Measurements from ENCODE around the gene FOSL1.
A peak's percentile ranks its signal among the peaks of the same experiment; 100 is the strongest.

The FOSL1 gene

GRCh38 chr11:65864706-65865471, 35.3 kb downstream of the FOSL1 start:
- DNase-seq (ENCODE audit: insufficient read length) (no peak), FAIRE-seq (no peak)
- TF ChIP-seq POLR2A (IDR thresholded peaks at IDR 0.05; ENCODE audit: low read depth, low read length) (no peak), TAF1 (IDR thresholded peaks at IDR 0.05; ENCODE audit: borderline replicate concordance, low read depth, low read length) (no peak), POLR2AphosphoS5 (IDR thresholded peaks at IDR 0.05; ENCODE audit: low read depth, low read length) (no peak)

- no peak for DNase-seq (ENCODE audit: insufficient read length)
- TF ChIP-seq TAF1 (IDR thresholded peaks at IDR 0.05; ENCODE audit: borderline replicate concordance, low read depth, low read length), result no peak
- TF ChIP-seq POLR2A (IDR thresholded peaks at IDR 0.05; ENCODE audit: low read depth, low read length), result 0 out of 2 replicates have a peak, but pooled peaks have one; percentile 5
- peak; percentile 15; the same call in 1 of the 2 replicates for TF ChIP-seq POLR2AphosphoS5 (IDR thresholded peaks at IDR 0.05; ENCODE audit: low read depth, low read length)
- no peak for FAIRE-seq
These were observed 36.1 kb downstream of the FOSL1 start for GRCh38 chr11:65863889-65864705.

GRCh38 chr11:65862941-65863888, 37.0 kb downstream of the FOSL1 start:
- DNase-seq (ENCODE audit: insufficient read length) (no peak), FAIRE-seq (no peak)
- TF ChIP-seq POLR2AphosphoS5 (IDR thresholded peaks at IDR 0.05; ENCODE audit: low read depth, low read length) (peak; percentile 21; the same call in 1 of the 2 replicates), POLR2A (IDR thresholded peaks at IDR 0.05; ENCODE audit: low read depth, low read length) (peak; percentile 48; the same call in 1 of the 2 replicates), TAF1 (IDR thresholded peaks at IDR 0.05; ENCODE audit: borderline replicate concordance, low read depth, low read length) (no peak)

- no peak for TF ChIP-seq POLR2AphosphoS5 (IDR thresholded peaks at IDR 0.05; ENCODE audit: low read depth, low read length)
- no peak for TF ChIP-seq TAF1 (IDR thresholded peaks at IDR 0.05; ENCODE audit: borderline replicate concordance, low read depth, low read length)
- TF ChIP-seq POLR2A (IDR thresholded peaks at IDR 0.05; ENCODE audit: low read depth, low read length), result no peak
- FAIRE-seq (no peak), DNase-seq (ENCODE audit: insufficient read length) (no peak)
These were observed 37.9 kb downstream of the FOSL1 start for GRCh38 chr11:65862191-65862735.

- no peak for TF ChIP-seq POLR2A (IDR thresholded peaks at IDR 0.05; ENCODE audit: low read depth, low read length)
- no peak for TF ChIP-seq POLR2AphosphoS5 (IDR thresholded peaks at IDR 0.05; ENCODE audit: low read depth, low read length)
- no peak for TF ChIP-seq TAF1 (IDR thresholded peaks at IDR 0.05; ENCODE audit: borderline replicate concordance, low read depth, low read length)
- peak; percentile 7 for DNase-seq (ENCODE audit: insufficient read length)
- peak; percentile 56 for FAIRE-seq
These were observed 38.5 kb downstream of the FOSL1 start for GRCh38 chr11:65861533-65862183.

- DNase-seq (ENCODE audit: insufficient read length) (no peak), FAIRE-seq (no peak)
- TF ChIP-seq POLR2AphosphoS5 (IDR thresholded peaks at IDR 0.05; ENCODE audit: low read depth, low read length) (no peak), TAF1 (IDR thresholded peaks at IDR 0.05; ENCODE audit: borderline replicate concordance, low read depth, low read length) (no peak), POLR2A (IDR thresholded peaks at IDR 0.05; ENCODE audit: low read depth, low read length) (no peak)
These were observed 39.1 kb downstream of the FOSL1 start for GRCh38 chr11:65861165-65861505.

- peak; percentile 95 for DNase-seq (ENCODE audit: insufficient read length)
- TF ChIP-seq TAF1 (IDR thresholded peaks at IDR 0.05; ENCODE audit: borderline replicate concordance, low read depth, low read length), result peak; percentile 69; the same call in 1 of the 2 replicates
- TF ChIP-seq POLR2A (IDR thresholded peaks at IDR 0.05; ENCODE audit: low read depth, low read length), result peak; percentile 69; the same call in 1 of the 2 replicates
- peak; percentile 28; the same call in 1 of the 2 replicates for TF ChIP-seq POLR2AphosphoS5 (IDR thresholded peaks at IDR 0.05; ENCODE audit: low read depth, low read length)
- no peak for FAIRE-seq
These were observed 39.7 kb downstream of the FOSL1 start, which contains the start of gene MUS81 for GRCh38 chr11:65860278-65861164. Gene MUS81 (plus strand): TSS chr11:65860433. CDS start chr11:65860754, 321 bp downstream.

GRCh38 chr11:65859812-65860277, 40.3 kb downstream of the FOSL1 start:
- FAIRE-seq (no peak), DNase-seq (ENCODE audit: insufficient read length) (no peak)
- TF ChIP-seq POLR2AphosphoS5 (IDR thresholded peaks at IDR 0.05; ENCODE audit: low read depth, low read length), result peak; percentile 89
- TF ChIP-seq POLR2A (IDR thresholded peaks at IDR 0.05; ENCODE audit: low read depth, low read length), result peak; percentile 56; the same call in 1 of the 2 replicates
- no peak for TF ChIP-seq TAF1 (IDR thresholded peaks at IDR 0.05; ENCODE audit: borderline replicate concordance, low read depth, low read length)

Measured in GM12892 (cell line).